AG04449 (cell line): ENCODE data around the gene ADGRA3.

Experiments
- CTCF ChIA-PET: fragments of 350-600 bp; formaldehyde crosslinking; extraction: SDS; loops from one replicate; lab custom pipeline; 2021; ENCODE audit warnings: antibody characterized with exemption; lab: Yijun Ruan, JAX
- POLR2A ChIA-PET: fragments of 400-600, 350-600 bp; formaldehyde crosslinking; extraction: SDS; loops from one replicate; lab custom pipeline; 2020; ENCODE audit warnings: antibody characterized with exemption, inconsistent platforms; lab: Yijun Ruan, JAX
- DNase-seq: peaks from one replicate; pipeline ENCODE4 v3.0.0-alpha.2; 2010; ENCODE audit warnings: low read depth, low spot score
- H3K4me3 ChIP-seq: 2 replicates; pipeline ENCODE4 v1.5.1; 2011; ENCODE audit warnings: low read depth, mild to moderate bottlenecking, control low read depth, low read length
- CTCF ChIP-seq: IDR thresholded peaks from one replicate; pipeline ENCODE4 v1.5.1; 2011; ENCODE audit warnings: mild to moderate bottlenecking, moderate library complexity, low read length, control low read depth, inconsistent platforms; ENCODE audit not compliant: insufficient read depth; ENCODE audit errors: missing control alignments

The ADGRA3 gene

GRCh38 chr4:22339491-22339890, 176.4 kb downstream of the ADGRA3 start:
- no peak overlapping the region for H3K4me3 ChIP-seq
- POLR2A ChIA-PET: no interaction called here
- CTCF ChIA-PET: interaction anchor here (1.0 kb wide), 1 partner anchor 19 kb away, joined by 3 read pairs; no protein-coding TSS in a partner anchor
- no peak for TF ChIP-seq CTCF
- DNase-seq: no peak

GRCh38 chr4:22338796-22339195, 177.1 kb downstream of the ADGRA3 start:
- no peak for TF ChIP-seq CTCF
- no peak overlapping the region for H3K4me3 ChIP-seq
- DNase-seq: no peak
- CTCF ChIA-PET: interaction anchor here (1.0 kb wide), 1 partner anchor 19 kb away, joined by 3 read pairs; no protein-coding TSS in a partner anchor
- POLR2A ChIA-PET: no interaction called here
